M059J (cell line): ENCODE data around the gene OVCH2. TPM values are rescaled to one million over a fixed set of nuclear protein-coding genes. Genes with fewer than 3 reads are reported as not detected.

Experiments used
- DNase-seq: peaks from one replicate; pipeline ENCODE4 v3.0.0-alpha.2; 2012; ENCODE audit warnings: low read depth
- total RNA-seq: library from RNA; depleted of rRNA; stranded (reverse); fragments of >200 nt; shearing (Covaris generic); gene quantifications from 2 replicates; pipeline ENCODE4 v1.2.3, GENCODE V29; 2014; rRNA removed

OVCH2 gene
- total RNA-seq, 1 experiment from 2014 or later, result 0.57 TPM

GRCh38 chr11:7642747-7643146 is 63.5 kb downstream of the OVCH2 start:
- no peak for DNase-seq

- no peak for DNase-seq
These were observed 65.5 kb downstream of the OVCH2 start for GRCh38 chr11:7640816-7641215.

- no peak for DNase-seq
These were observed 66.6 kb downstream of the OVCH2 start for GRCh38 chr11:7639643-7640025.

Other genes starting within 250 kb of the OVCH2 start
- 0.07 and 0.32 TPM in 2 replicates for gene OLFML1, start 221.0 kb downstream of the OVCH2 start, total RNA-seq
- 0.20 and 2.5 TPM in 2 replicates for gene PPFIBP2, start 192.5 kb downstream of the OVCH2 start, total RNA-seq
- gene CYB5R2, start 33.0 kb downstream of the OVCH2 start, total RNA-seq, result 5.8 and 6.4 TPM in 2 replicates
- gene OR5P2, start 90.5 kb upstream of the OVCH2 start, total RNA-seq, result not detected in 2 replicates
- gene OR5P3, start 124.4 kb upstream of the OVCH2 start, total RNA-seq, result not detected in 2 replicates
- not detected in 2 replicates for gene OR10A6, start 224.8 kb upstream of the OVCH2 start, total RNA-seq
- gene OR10A3, start 235.2 kb upstream of the OVCH2 start, total RNA-seq, result not detected in 2 replicates